Fibroblast of lung (primary cell): ENCODE measurements around the gene HPCAL1. TPM values are rescaled to one million over a fixed set of nuclear protein-coding genes. Genes with fewer than 3 reads are reported as not detected.

ENCODE experiments used
- DNase-seq, 2 donors: peaks; one replicate each; pipeline versions ENCODE4 v3.0.0 to v3.0.0-alpha.2; 2010; ENCODE audit warnings: low read depth in 2 of 2
- H2AFZ ChIP-seq: 2 replicates; pipeline ENCODE4 v1.5.1; 2012; ENCODE audit warnings: low read length, control low read depth, inconsistent platforms
- H3K27ac ChIP-seq: 2 replicates; pipeline ENCODE4 v1.5.1; 2011; ENCODE audit warnings: low read length, control low read depth; ENCODE audit not compliant: insufficient read depth
- H3K27me3 ChIP-seq: 2 replicates; pipeline ENCODE4 v1.5.1; 2011; ENCODE audit warnings: mild to moderate bottlenecking, low read length; ENCODE audit not compliant: control insufficient read depth, insufficient read depth
- H3K36me3 ChIP-seq: 2 replicates; pipeline ENCODE4 v1.5.1; 2011; ENCODE audit warnings: low read length; ENCODE audit not compliant: control insufficient read depth, insufficient read depth
- H3K4me1 ChIP-seq: 2 replicates; pipeline ENCODE4 v1.5.1; 2011; ENCODE audit warnings: low read length; ENCODE audit not compliant: control insufficient read depth, insufficient read depth; ENCODE audit errors: extremely low read depth
- H3K4me2 ChIP-seq: 2 replicates; pipeline ENCODE4 v1.5.1; 2011; ENCODE audit warnings: low read length, control low read depth; ENCODE audit not compliant: insufficient read depth; ENCODE audit errors: extremely low read depth
- H3K4me3 ChIP-seq, 4 experiments: fragments of 200-600 bp in 1 of 4; sonication (generic) in 1 of 4; replicated peaks in 1 of 4; 2 replicates each; pipeline ENCODE4 v1.5.1; 2011 to 2016; ENCODE audit warnings: low read length in 4 of 4, low read depth in 3 of 4, mild to moderate bottlenecking in 3 of 4, control low read depth in 2 of 4, inconsistent platforms in 1 of 4, mixed read lengths in 1 of 4; ENCODE audit not compliant: insufficient read depth in 1 of 4; ENCODE audit errors: control extremely low read depth in 1 of 4
- H3K79me2 ChIP-seq: 2 replicates; pipeline ENCODE4 v1.5.1; 2012; ENCODE audit warnings: mild to moderate bottlenecking, low read length, inconsistent platforms; ENCODE audit not compliant: control insufficient read depth, insufficient read depth
- H3K9ac ChIP-seq: 2 replicates; pipeline ENCODE4 v1.5.1; 2011; ENCODE audit warnings: mild to moderate bottlenecking, low read length, control low read depth; ENCODE audit not compliant: insufficient read depth
- H3K9me3 ChIP-seq: 2 replicates; pipeline ENCODE4 v1.5.1; 2012; ENCODE audit warnings: low read depth, low read length; ENCODE audit not compliant: control insufficient read depth, insufficient read depth
- H4K20me1 ChIP-seq: 2 replicates; pipeline ENCODE4 v1.5.1; 2011; ENCODE audit warnings: low read length; ENCODE audit not compliant: control insufficient read depth, insufficient read depth; ENCODE audit errors: extremely low read depth
- EZH2 ChIP-seq: IDR thresholded peaks from 2 replicates; pipeline ENCODE4 v1.5.1; 2012; ENCODE audit warnings: low read length, control low read depth, mild to moderate bottlenecking; ENCODE audit errors: missing control alignments
- polyA plus RNA-seq, 2 donors: library from polyadenylated mRNA; depleted of rRNA in 1 of 2; stranded (reverse) in 1 of 2; unstranded in 1 of 2; fragments of >200 nt; gene quantifications; 2 replicates each; pipeline ENCODE4 v1.2.1, GENCODE V29; 2011 to 2012; ENCODE audit warnings: missing spikeins in 1 of 2
- total RNA-seq: library from RNA; depleted of rRNA; stranded (reverse); fragments of >200 nt; gene quantifications from 2 replicates; pipeline ENCODE4 v1.2.1, GENCODE V29; 2014
- TF ChIP-seq, protein P1 (sequence below), 2 donors: IDR thresholded peaks in 1 of 2; conservative IDR thresholded peaks in 1 of 2; 1 replicate in 1 of 2; 2 replicates in 1 of 2; pipeline ENCODE4 v1.5.1; 2011 to 2012; ENCODE audit warnings: low read length in 2 of 2, control low read depth in 1 of 2, inconsistent platforms in 1 of 2, low read depth in 1 of 2, mild to moderate bottlenecking in 1 of 2

The HPCAL1 gene
- total and polyA plus RNA-seq, 2 donors (not counting 1 experiment from before 2014, with no cell fraction given): 11.4 to 34.5 TPM

DNA sequence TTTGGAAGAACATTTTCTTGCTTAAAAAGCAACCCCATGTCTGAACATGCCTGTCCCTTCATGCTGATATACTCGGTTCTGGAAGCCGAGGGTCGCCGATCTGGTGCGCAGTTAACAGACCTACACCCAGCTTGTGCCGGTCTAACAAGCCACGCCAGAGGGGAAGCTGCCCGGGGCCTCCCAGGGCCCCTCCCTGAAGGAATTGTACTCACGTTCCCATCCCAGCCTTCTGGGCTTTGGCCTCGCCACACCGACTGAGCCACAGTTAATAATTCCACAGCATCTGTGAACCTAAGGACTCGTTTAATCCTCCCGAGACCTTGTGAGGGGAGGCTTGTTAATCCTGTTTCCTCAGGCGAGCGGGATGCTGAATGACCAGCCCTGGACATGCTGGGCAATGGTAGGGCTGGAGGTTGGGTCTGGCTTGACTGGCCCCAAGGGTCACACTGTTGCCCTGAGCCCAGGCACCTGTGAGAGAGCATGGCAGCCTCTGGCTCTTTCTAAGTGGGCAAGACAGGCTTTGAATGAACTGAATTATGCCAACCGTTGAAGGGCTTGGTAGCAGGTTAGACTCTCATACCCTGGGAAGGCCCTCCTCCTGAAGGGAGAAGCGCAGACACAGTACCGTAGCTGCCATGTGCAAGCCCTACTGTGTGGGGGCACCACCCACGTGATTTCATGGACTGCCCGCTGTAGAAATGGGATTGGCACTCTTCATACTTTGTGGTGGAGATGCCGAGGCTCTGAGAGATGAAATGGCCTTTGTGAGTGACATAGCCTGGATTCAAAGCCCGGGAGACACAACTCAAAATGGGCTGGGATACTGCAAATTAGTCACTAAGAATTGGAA lies 173.3 kb downstream of the HPCAL1 start:
- Histone ChIP-seq H3K4me3 (no peak overlapping the region), H3K27ac (no peak overlapping the region), H3K4me2 (no peak overlapping the region), H3K79me2 (no peaks in the 10 kb centered on the region), H3K27me3 (peaks cover 3% of the 10 kb centered on the region), H3K9ac (no peak overlapping the region), H4K20me1 (no peaks in the 10 kb centered on the region), H3K36me3 (no peaks in the 10 kb centered on the region), H3K9me3 (no peaks in the 10 kb centered on the region), H2AFZ (no peak overlapping the region), H3K4me1 (no peaks in the 10 kb centered on the region)
- DNase-seq: no peak
- TF ChIP-seq, protein P1, sequence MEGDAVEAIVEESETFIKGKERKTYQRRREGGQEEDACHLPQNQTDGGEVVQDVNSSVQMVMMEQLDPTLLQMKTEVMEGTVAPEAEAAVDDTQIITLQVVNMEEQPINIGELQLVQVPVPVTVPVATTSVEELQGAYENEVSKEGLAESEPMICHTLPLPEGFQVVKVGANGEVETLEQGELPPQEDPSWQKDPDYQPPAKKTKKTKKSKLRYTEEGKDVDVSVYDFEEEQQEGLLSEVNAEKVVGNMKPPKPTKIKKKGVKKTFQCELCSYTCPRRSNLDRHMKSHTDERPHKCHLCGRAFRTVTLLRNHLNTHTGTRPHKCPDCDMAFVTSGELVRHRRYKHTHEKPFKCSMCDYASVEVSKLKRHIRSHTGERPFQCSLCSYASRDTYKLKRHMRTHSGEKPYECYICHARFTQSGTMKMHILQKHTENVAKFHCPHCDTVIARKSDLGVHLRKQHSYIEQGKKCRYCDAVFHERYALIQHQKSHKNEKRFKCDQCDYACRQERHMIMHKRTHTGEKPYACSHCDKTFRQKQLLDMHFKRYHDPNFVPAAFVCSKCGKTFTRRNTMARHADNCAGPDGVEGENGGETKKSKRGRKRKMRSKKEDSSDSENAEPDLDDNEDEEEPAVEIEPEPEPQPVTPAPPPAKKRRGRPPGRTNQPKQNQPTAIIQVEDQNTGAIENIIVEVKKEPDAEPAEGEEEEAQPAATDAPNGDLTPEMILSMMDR (conservative IDR thresholded peaks at IDR 0.05 in 1 of 2, IDR thresholded peaks at IDR 0.05 in 1 of 2; ENCODE audit: low read depth in 1 of 2, low read length in 2 of 2): no peak
- TF ChIP-seq EZH2: no peak

DNA sequence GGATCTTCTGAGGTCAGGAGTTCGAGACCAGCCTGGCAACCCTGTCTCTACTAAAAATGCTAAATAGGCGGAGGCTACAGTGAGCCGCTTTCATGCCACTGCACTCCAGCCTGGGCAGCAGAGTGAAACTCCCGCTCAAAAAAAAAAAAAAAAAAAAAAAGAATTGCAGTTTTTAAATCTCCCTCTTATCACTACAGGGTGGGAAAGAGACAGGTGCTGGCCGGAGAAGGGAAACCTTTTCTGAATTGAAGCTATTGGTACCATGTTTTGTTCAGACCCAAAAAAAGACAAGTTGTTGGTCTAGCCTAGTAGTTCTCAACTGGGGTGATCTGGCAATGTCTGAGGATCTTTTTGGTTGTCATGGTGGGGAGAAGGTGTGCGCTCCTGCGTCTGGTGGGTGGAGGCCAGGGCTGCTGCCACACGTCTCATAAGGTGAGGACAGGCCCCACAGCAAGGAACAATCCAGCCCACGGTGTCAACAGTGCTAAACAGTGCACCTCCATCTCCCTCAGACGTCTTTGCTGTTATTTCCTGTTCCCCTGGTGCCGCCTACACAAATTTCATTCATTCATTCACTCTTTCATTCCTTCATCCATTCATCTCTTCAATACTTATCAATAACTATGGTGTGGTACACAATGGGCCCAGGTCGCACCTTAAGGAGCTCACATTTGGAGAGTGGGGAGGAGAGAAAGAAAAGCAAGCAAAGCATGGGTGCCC lies 174.2 kb downstream of the HPCAL1 start:
- Histone ChIP-seq H3K4me3 (no peak overlapping the region), H3K79me2 (no peaks in the 10 kb centered on the region), H4K20me1 (no peaks in the 10 kb centered on the region), H2AFZ (no peak overlapping the region), H3K9ac (no peak overlapping the region), H3K4me1 (no peaks in the 10 kb centered on the region), H3K9me3 (no peaks in the 10 kb centered on the region), H3K27me3 (peaks cover 7% of the 10 kb centered on the region), H3K27ac (no peak overlapping the region), H3K36me3 (no peaks in the 10 kb centered on the region), H3K4me2 (no peak overlapping the region)
- DNase-seq: no peak
- TF ChIP-seq EZH2: no peak
- TF ChIP-seq, protein P1 (conservative IDR thresholded peaks at IDR 0.05 in 1 of 2, IDR thresholded peaks at IDR 0.05 in 1 of 2; ENCODE audit: low read depth in 1 of 2, low read length in 2 of 2): no peak

Other genes starting within 250 kb of the HPCAL1 start
- 1.5 and 5.1 TPM in 2 replicates for gene CYS1, start 222.5 kb upstream of the HPCAL1 start, total RNA-seq
- gene CYS1, start 222.5 kb upstream of the HPCAL1 start, polyA plus RNA-seq: 0.31 and 0.37 TPM in 2 replicates
- 1.5 and 6.1 TPM in 2 replicates for gene RRM2, start 180.2 kb upstream of the HPCAL1 start, total RNA-seq
- gene RRM2, start 180.2 kb upstream of the HPCAL1 start, polyA plus RNA-seq: 36.3 and 119 TPM in 2 replicates
- gene ODC1, start 145.4 kb downstream of the HPCAL1 start, total RNA-seq: 53.9 and 86.4 TPM in 2 replicates
- gene ODC1, start 145.4 kb downstream of the HPCAL1 start, polyA plus RNA-seq: 89.3 and 211 TPM in 2 replicates